K562 (cell line): ENCODE data around the gene SFXN5. TPM values are rescaled to one million over a fixed set of nuclear protein-coding genes. Genes with fewer than 3 reads are reported as not detected.

Experiments
- ATAC-seq: fragments of 200-7000 bp; cut with Tn5 transposase; 3 replicates; pipeline ENCODE4 v1.9.1; 2020; ENCODE audit warnings: moderate library complexity
- BruUV-seq: library from RNA; stranded (reverse); fragments of 400-500 nt; replicated peaks from 2 replicates; lab custom pipeline; 2021; lab: Mats Ljungman, UMichigan
- CTCF ChIA-PET: fragments of 300-600 bp; formaldehyde crosslinking; extraction: SDS; loops from one replicate; lab custom pipeline; 2021; ENCODE audit warnings: low intra/inter-chr PET ratio; lab: Yijun Ruan, JAX
- POLR2A ChIA-PET: fragments of 300-600, 350-650 bp; sonication (Branson Sonifier 250); formaldehyde crosslinking; extraction: SDS; loops from one replicate; lab custom pipeline; 2021; ENCODE audit warnings: antibody characterized with exemption, inconsistent platforms; lab: Yijun Ruan, JAX
- DNase-seq, 4 experiments: peaks; one replicate each; pipeline versions ENCODE4 v3.0.0 to v3.0.0-alpha.2; 2011 to 2018; ENCODE audit warnings: low spot score in 3 of 4, mixed read lengths in 3 of 4; ENCODE audit errors: extremely low read depth in 1 of 4
- FAIRE-seq: peaks from 2 replicates; lab custom pipeline; 2011; peaks lifted over from hg19 to GRCh38; lab: Jason Lieb, UNC
- H2AFZ ChIP-seq: 2 replicates; pipeline ENCODE4 v1.6.0; 2011; ENCODE audit warnings: low read depth, low read length, control low read depth, inconsistent platforms
- H3K27ac ChIP-seq: fragments of 200-600 bp; 3 replicates; pipeline ENCODE4 v1.8.0; 2011; ENCODE audit warnings: low read depth, mild to moderate bottlenecking, control low read depth, inconsistent platforms, low read length, moderate library complexity, mixed read lengths; ENCODE audit errors: extremely low read depth
- H3K27me3 ChIP-seq, 2 experiments: fragments of 300-600 bp in 1 of 2; 2 replicates in 1 of 2; 3 replicates in 1 of 2; pipeline versions ENCODE4 v1.6.0 to v1.8.0; 2011; ENCODE audit warnings: inconsistent platforms in 2 of 2, low read length in 2 of 2, mild to moderate bottlenecking in 1 of 2, mixed read lengths in 1 of 2, moderate library complexity in 1 of 2; ENCODE audit not compliant: control insufficient read depth in 2 of 2, insufficient read depth in 2 of 2
- H3K36me3 ChIP-seq: fragments of 300-600 bp; 3 replicates; pipeline ENCODE4 v1.8.0; 2011; ENCODE audit warnings: mild to moderate bottlenecking, low read length, inconsistent platforms; ENCODE audit not compliant: control insufficient read depth, insufficient read depth
- H3K4me1 ChIP-seq, 2 experiments: fragments of 200-600 bp in 1 of 2; replicated peaks in 1 of 2; 2 replicates in 1 of 2; 3 replicates in 1 of 2; pipeline versions ENCODE4 v1.5.1 to v1.8.0; 2011; ENCODE audit warnings: inconsistent platforms in 2 of 2, low read length in 2 of 2, mild to moderate bottlenecking in 1 of 2, mixed read lengths in 1 of 2, moderate library complexity in 1 of 2; ENCODE audit not compliant: control insufficient read depth in 2 of 2, insufficient read depth in 2 of 2
- H3K4me2 ChIP-seq: 2 replicates; pipeline ENCODE4 v1.6.1; 2011; ENCODE audit warnings: low read length, control low read depth, inconsistent platforms, mixed read lengths; ENCODE audit not compliant: insufficient read depth
- H3K4me3 ChIP-seq: fragments of 200-600 bp; sonication (generic), shearing (Covaris generic); 2 replicates; pipeline ENCODE4 v1.5.1; 2016; ENCODE audit warnings: control low read depth, inconsistent platforms
- H3K79me2 ChIP-seq: fragments of 200-600 bp; 3 replicates; pipeline ENCODE4 v1.8.0; 2011; ENCODE audit warnings: low read length, inconsistent platforms; ENCODE audit not compliant: control insufficient read depth, insufficient read depth
- H3K9ac ChIP-seq, 2 experiments: 2 replicates each; pipeline versions ENCODE4 v1.6.0 to v1.6.1; 2011; ENCODE audit warnings: low read depth in 2 of 2, low read length in 2 of 2, control low read depth in 1 of 2, inconsistent platforms in 1 of 2, mild to moderate bottlenecking in 1 of 2, mixed read lengths in 1 of 2; ENCODE audit not compliant: insufficient read depth in 1 of 2
- H3K9me1 ChIP-seq: one replicate; pipeline ENCODE4 v1.6.0; 2011; ENCODE audit warnings: inconsistent platforms, mild to moderate bottlenecking, low read length, moderate library complexity; ENCODE audit not compliant: control insufficient read depth, insufficient read depth
- H3K9me3 ChIP-seq: replicated peaks from 2 replicates; pipeline ENCODE4 v1.5.1; 2011; ENCODE audit warnings: low read depth, low read length, inconsistent platforms; ENCODE audit not compliant: control insufficient read depth, insufficient read depth
- H4K20me1 ChIP-seq: replicated peaks from 2 replicates; pipeline ENCODE4 v1.6.1; 2011; ENCODE audit warnings: low read length, inconsistent platforms, mixed read lengths; ENCODE audit not compliant: control insufficient read depth, insufficient read depth
- EWSR1 ChIP-seq: fragments of 450-650 bp; IDR thresholded peaks from 2 replicates; pipeline ENCODE4 v1.6.1; 2018; ENCODE audit warnings: borderline replicate concordance, mild to moderate bottlenecking, low read depth, moderate library complexity; ENCODE audit not compliant: partially characterized antibody
- GTF2E2 ChIP-seq: fragments of 200-800 bp; sonication (Bioruptor generic); IDR thresholded peaks from 2 replicates; pipeline ENCODE4 v1.6.1; 2016; ENCODE audit warnings: missing genetic modification characterization, missing compliant biosample characterization
- MED1 ChIP-seq: sonication (generic); formaldehyde crosslinking; IDR thresholded peaks from 2 replicates; pipeline ENCODE4 v1.8.1; 2023; ENCODE audit warnings: missing genetic modification reagents, borderline replicate concordance
- NR1H2 ChIP-seq: sonication (generic); formaldehyde crosslinking; IDR thresholded peaks from 2 replicates; pipeline ENCODE4 v1.4.0; 2020; ENCODE audit warnings: mild to moderate bottlenecking, missing genetic modification reagents
- OTX1 ChIP-seq: fragments of 450-650 bp; formaldehyde crosslinking; IDR thresholded peaks from 2 replicates; pipeline ENCODE4 v1.4.0; 2022; ENCODE audit warnings: mild to moderate bottlenecking
- whole genome bisulfite sequencing: fragments of 100-300 bp; shearing (Covaris generic); methylation state at CpG from one replicate; pipeline ENCODE4 v1.1.6; 2016; ENCODE audit warnings: low coverage, mixed read lengths; ENCODE audit not compliant: insufficient coverage; ENCODE audit errors: missing lambda C conversion rate; 5-methylcytosine and 5-hydroxymethylcytosine counted together
- in situ Hi-C: fragments of 300-500 bp; cut with MboI; formaldehyde crosslinking; loops from 4 replicates; pipeline ENCODE4 v1.15.0; 2018; ENCODE audit warnings: inconsistent platforms, mixed read lengths
- intact Hi-C: fragments of 100-400 bp; cut with micrococcal nuclease; formaldehyde crosslinking; loops from 2 replicates; pipeline ENCODE4 v1.14.2; 2022
- polyA plus RNA-seq, 8 experiments: library from polyadenylated mRNA; depleted of rRNA in 4 of 8; stranded (reverse) in 5 of 8; unstranded in 3 of 8; fragments of >200 nt; fragmentation: Nextera tagmentation in 2 of 8; fragmentation: Illumina TruSeq in 1 of 8; extraction: Ambion mirVana in 2 of 8; extraction: Trizol in 1 of 8; gene quantifications; 2 replicates each; pipeline versions ENCODE4 v1.2.1 to v1.2.3, GENCODE V29; 2011 to 2014; ENCODE audit warnings: inconsistent platforms in 1 of 8, missing spikeins in 1 of 8
- total RNA-seq, 7 experiments: library from RNA; depleted of rRNA in 6 of 7; stranded (reverse); fragments of >200 nt in 6 of 7; fragmentation: Illumina TruSeq in 2 of 7; extraction: Trizol in 2 of 7; gene quantifications; 2 replicates each; pipeline versions ENCODE4 v1.2.1 to v1.2.3, GENCODE V29; 2011 to 2021; ENCODE audit warnings: low replicate concordance in 1 of 7

Gene SFXN5
- total and polyA plus RNA-seq, 9 of the 15 experiments (the other 6 are each of a cell fraction or from before 2014, with no cell fraction given): 8.3 to 22.6 (median 16.0) TPM

GRCh38 chr2:73072416-73072815 lies 904 bp upstream of the SFXN5 start:
- peaks cover 38% of the 10 kb centered on the region for H3K79me2 ChIP-seq
- TF ChIP-seq EWSR1: no peak
- TF ChIP-seq, all 486 proteins: peak for 0
- intact Hi-C loops: loop anchor here (5.0 kb wide), 1 partner anchor 180 kb away; no protein-coding TSS in a partner anchor
- no peak overlapping the region for H2AFZ ChIP-seq
- H3K27ac ChIP-seq: no peak overlapping the region
- no peaks in the 10 kb centered on the region for H3K9me1 ChIP-seq
- H3K4me2 ChIP-seq: peak overlapping the region; percentile 92; the same call in 1 of the 2 replicates
- peaks cover 5% of the 10 kb centered on the region; the same call in 1 of the 2 replicates for H4K20me1 ChIP-seq
- ATAC-seq (no peak), DNase-seq (no peak), FAIRE-seq (no peak)
- WGBS: 60% methylated on average over 1 of the region's 1 CpG
- peaks cover 0 to 5% of the 10 kb centered on the region in 2 experiments; a peak in 2 of 5 replicates for H3K27me3 ChIP-seq
- peaks cover 10% of the 10 kb centered on the region for H3K36me3 ChIP-seq
- ChIA-PET POLR2A (no interaction called here), CTCF (no interaction called here)
- no peak overlapping the region for H3K4me3 ChIP-seq
- in situ Hi-C loops: no loop called here
- H3K4me1 ChIP-seq: peaks cover 12 to 27% of the 10 kb centered on the region in 2 experiments
- BruUV-seq: no TSS peak
- H3K9me3 ChIP-seq: no peaks in the 10 kb centered on the region
- H3K9ac ChIP-seq: peak overlapping the region in 1 of 2 experiments; percentile 92; a peak in 1 of 4 replicates

DNA sequence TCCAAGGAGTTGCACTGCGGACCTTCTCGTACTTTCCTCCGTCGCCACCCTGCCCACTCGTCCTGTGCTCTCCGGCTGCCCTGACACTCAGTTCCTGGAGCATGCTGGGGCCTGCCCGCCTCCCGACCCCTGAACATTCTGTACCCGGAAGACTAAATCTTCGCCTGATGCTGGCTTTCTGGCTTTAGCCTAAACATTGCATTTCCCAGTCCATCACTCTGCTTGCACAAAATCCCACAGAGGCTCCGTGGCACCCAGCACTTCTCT lies 550 bp upstream of the SFXN5 start:
- BruUV-seq: no TSS peak
- ChIA-PET CTCF (no interaction called here), POLR2A (interaction anchor here (0.6 to 1.3 kb wide), 3 partner anchors 8 to 18 kb away, joined by 3 to 5 read pairs (median 4); no protein-coding TSS in a partner anchor)
- H4K20me1 ChIP-seq: peaks cover 5% of the 10 kb centered on the region; the same call in 1 of the 2 replicates
- H3K9ac ChIP-seq: peak overlapping the region; percentile 81 to 92
- peaks cover 41% of the 10 kb centered on the region for H3K79me2 ChIP-seq
- peaks cover 13% of the 10 kb centered on the region for H3K36me3 ChIP-seq
- no peaks in the 10 kb centered on the region for H3K9me1 ChIP-seq
- H3K9me3 ChIP-seq: no peaks in the 10 kb centered on the region
- intact Hi-C loops: loop anchor here (5.0 kb wide), 1 partner anchor 180 kb away; no protein-coding TSS in a partner anchor
- FAIRE-seq (no peak), DNase-seq (peak in 1 of 4 experiments; percentile 12), ATAC-seq (no peak)
- peak overlapping the region; percentile 94 for H2AFZ ChIP-seq
- H3K4me2 ChIP-seq: peak overlapping the region; percentile 92
- WGBS: 42% methylated on average over 10 of the region's 11 CpGs
- peaks cover 0 to 3% of the 10 kb centered on the region in 2 experiments; a peak in 2 of 5 replicates for H3K27me3 ChIP-seq
- in situ Hi-C loops: no loop called here
- H3K4me3 ChIP-seq: peak overlapping the region; percentile 68
- peaks cover 13 to 27% of the 10 kb centered on the region in 2 experiments for H3K4me1 ChIP-seq
- H3K27ac ChIP-seq: peak overlapping the region; percentile 95; the same call in 2 of the 3 replicates
- TF ChIP-seq OTX1 (CRISPR knock-in tag): 0 out of 2 replicates have a peak, but pooled peaks have one; percentile 6
- 0 out of 2 replicates have a peak, but pooled peaks have one; percentile 38 for TF ChIP-seq NR1H2 (CRISPR knock-in tag)
- TF ChIP-seq GTF2E2 (tag): 0 out of 2 replicates have a peak, but pooled peaks have one; percentile 26
- no peak for TF ChIP-seq MED1 (CRISPR knock-in tag)
- TF ChIP-seq, all 486 proteins: peak for 3
